Measurements from ENCODE around the gene TIAM1.

TIAM1 gene, protein sequence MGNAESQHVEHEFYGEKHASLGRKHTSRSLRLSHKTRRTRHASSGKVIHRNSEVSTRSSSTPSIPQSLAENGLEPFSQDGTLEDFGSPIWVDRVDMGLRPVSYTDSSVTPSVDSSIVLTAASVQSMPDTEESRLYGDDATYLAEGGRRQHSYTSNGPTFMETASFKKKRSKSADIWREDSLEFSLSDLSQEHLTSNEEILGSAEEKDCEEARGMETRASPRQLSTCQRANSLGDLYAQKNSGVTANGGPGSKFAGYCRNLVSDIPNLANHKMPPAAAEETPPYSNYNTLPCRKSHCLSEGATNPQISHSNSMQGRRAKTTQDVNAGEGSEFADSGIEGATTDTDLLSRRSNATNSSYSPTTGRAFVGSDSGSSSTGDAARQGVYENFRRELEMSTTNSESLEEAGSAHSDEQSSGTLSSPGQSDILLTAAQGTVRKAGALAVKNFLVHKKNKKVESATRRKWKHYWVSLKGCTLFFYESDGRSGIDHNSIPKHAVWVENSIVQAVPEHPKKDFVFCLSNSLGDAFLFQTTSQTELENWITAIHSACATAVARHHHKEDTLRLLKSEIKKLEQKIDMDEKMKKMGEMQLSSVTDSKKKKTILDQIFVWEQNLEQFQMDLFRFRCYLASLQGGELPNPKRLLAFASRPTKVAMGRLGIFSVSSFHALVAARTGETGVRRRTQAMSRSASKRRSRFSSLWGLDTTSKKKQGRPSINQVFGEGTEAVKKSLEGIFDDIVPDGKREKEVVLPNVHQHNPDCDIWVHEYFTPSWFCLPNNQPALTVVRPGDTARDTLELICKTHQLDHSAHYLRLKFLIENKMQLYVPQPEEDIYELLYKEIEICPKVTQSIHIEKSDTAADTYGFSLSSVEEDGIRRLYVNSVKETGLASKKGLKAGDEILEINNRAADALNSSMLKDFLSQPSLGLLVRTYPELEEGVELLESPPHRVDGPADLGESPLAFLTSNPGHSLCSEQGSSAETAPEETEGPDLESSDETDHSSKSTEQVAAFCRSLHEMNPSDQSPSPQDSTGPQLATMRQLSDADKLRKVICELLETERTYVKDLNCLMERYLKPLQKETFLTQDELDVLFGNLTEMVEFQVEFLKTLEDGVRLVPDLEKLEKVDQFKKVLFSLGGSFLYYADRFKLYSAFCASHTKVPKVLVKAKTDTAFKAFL (N-terminal part only)

DNA sequence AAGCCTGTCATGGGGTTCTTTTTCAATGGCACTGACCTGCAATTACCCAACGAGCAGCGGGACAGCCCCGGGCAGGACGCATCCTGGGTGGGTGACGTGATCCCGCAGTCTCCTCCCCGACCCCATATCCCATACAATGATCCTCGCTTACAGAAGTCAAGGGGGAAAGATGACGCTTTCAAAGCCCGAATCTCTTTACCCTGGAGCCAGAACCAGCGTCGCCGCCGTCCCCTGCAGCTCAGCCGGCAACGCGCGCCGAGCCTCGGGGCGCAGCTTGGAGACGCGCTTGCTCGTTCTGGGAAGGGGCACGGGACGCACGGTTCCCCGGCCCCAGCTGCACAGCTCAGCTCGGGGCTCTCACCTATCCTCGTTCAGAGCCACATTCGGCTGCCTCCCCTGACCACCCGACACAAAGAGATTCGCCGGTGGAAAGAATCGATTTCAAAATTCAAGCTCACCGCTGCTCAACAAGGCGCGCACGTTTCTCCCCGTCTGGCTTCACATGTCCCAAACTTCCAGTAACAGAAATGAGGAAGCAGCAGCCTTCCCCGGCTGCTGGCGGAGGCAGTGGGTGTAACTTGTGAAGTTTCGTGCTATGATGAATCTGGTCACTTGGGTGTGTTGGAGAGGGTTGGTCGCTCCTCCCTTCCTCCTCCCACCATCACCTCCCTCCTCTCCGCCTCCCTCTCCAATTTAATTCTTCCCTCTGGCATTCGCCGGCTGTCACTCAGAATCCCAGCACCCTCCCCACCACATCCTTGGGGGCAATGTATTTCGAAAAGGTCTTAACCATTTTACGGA lies at the start of gene TIAM1:
TIAM1 (minus strand) TSS at position 582 of the 801 bp plus-strand sequence. CDS start 77,289 bp downstream, outside the sequence.
- CTCF ChIA-PET, result interaction anchor here (1.3 to 2.9 kb wide), 5 partner anchors 12 to 238 kb away, joined by 4 to 13 read pairs (median 7); no protein-coding TSS in a partner anchor
- TF ChIP-seq, protein P1, sequence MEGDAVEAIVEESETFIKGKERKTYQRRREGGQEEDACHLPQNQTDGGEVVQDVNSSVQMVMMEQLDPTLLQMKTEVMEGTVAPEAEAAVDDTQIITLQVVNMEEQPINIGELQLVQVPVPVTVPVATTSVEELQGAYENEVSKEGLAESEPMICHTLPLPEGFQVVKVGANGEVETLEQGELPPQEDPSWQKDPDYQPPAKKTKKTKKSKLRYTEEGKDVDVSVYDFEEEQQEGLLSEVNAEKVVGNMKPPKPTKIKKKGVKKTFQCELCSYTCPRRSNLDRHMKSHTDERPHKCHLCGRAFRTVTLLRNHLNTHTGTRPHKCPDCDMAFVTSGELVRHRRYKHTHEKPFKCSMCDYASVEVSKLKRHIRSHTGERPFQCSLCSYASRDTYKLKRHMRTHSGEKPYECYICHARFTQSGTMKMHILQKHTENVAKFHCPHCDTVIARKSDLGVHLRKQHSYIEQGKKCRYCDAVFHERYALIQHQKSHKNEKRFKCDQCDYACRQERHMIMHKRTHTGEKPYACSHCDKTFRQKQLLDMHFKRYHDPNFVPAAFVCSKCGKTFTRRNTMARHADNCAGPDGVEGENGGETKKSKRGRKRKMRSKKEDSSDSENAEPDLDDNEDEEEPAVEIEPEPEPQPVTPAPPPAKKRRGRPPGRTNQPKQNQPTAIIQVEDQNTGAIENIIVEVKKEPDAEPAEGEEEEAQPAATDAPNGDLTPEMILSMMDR (IDR thresholded peaks at IDR 0.05; ENCODE audit: insufficient read depth, low read length, missing control alignments), result no peak
- POLR2A ChIA-PET, result interaction anchor here (1.2 kb wide), 1 partner anchor 215 kb away, joined by 4 read pairs; no protein-coding TSS in a partner anchor
- DNase-seq (ENCODE audit: low read depth, low spot score), result peak; percentile 23
- H3K4me3 ChIP-seq (ENCODE audit: low read depth, low read length), result peak within 1 kb of the TSS; percentile 75

- CTCF ChIA-PET, result no interaction called here
- no peak for DNase-seq (ENCODE audit: low read depth, low spot score)
- POLR2A ChIA-PET, result no interaction called here
- TF ChIP-seq, protein P1 (IDR thresholded peaks at IDR 0.05; ENCODE audit: insufficient read depth, low read length, missing control alignments), result no peak
- H3K4me3 ChIP-seq (ENCODE audit: low read depth, low read length), result no peak overlapping the region
Observed at GRCh38 chr21:31387560-31388186, 43.6 kb upstream of the TIAM1 start.

- CTCF ChIA-PET, result no interaction called here
- TF ChIP-seq, protein P1 (IDR thresholded peaks at IDR 0.05; ENCODE audit: insufficient read depth, low read length, missing control alignments), result no peak
- POLR2A ChIA-PET, result no interaction called here
- no peak for DNase-seq (ENCODE audit: low read depth, low spot score)
- no peak overlapping the region for H3K4me3 ChIP-seq (ENCODE audit: low read depth, low read length)
Observed at GRCh38 chr21:31386006-31386405, 41.9 kb upstream of the TIAM1 start.

DNA sequence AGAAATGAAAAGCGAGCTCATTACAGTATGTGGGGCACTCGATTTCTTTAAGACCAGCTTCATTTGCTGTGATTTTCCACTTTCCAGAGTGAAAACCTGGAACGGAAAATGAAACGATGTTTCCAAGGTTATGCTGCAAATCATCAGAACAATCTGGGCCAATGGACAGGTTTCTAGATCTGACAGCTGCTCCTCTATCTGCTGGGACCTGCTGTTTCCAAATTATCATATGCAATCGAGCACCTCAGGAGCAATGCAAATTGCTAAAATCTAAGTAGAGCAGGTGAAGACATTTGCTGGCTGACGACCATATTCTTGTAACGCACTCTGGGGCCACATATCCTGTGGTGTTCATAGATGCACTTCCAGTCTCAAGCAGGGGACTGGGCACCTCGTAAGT lies 39.7 kb upstream of the TIAM1 start:
- no peak overlapping the region for H3K4me3 ChIP-seq (ENCODE audit: low read depth, low read length)
- TF ChIP-seq, protein P1 (IDR thresholded peaks at IDR 0.05; ENCODE audit: insufficient read depth, low read length, missing control alignments), result no peak
- CTCF ChIA-PET, result no interaction called here
- DNase-seq (ENCODE audit: low read depth, low spot score), result no peak
- POLR2A ChIA-PET, result no interaction called here

GRCh38 chr21:31382060-31382459 lies 38.0 kb upstream of the TIAM1 start:
- DNase-seq (ENCODE audit: low read depth, low spot score), result no peak
- H3K4me3 ChIP-seq (ENCODE audit: low read depth, low read length), result no peak overlapping the region
- CTCF ChIA-PET, result no interaction called here
- TF ChIP-seq, protein P1 (IDR thresholded peaks at IDR 0.05; ENCODE audit: insufficient read depth, low read length, missing control alignments), result no peak
- POLR2A ChIA-PET, result no interaction called here

Measured in AG04449 (cell line).